CD4-positive, CD25-positive, alpha-beta regulatory T cell (primary cell): Measurements from ENCODE around the gene ZNF341. TPM values are rescaled to one million over a fixed set of nuclear protein-coding genes. Genes with fewer than 3 reads are reported as not detected.

Experiments
- ATAC-seq, 2 donors: fragments of 150-1000 bp; cut with Tn5 transposase; one replicate each; pipeline ENCODE4 v1.10.0; 2021; ENCODE audit warnings: low read depth in 2 of 2, moderate number of reproducible peaks in 2 of 2, moderate library complexity in 1 of 2
- DNase-seq, 3 donors: peaks; one replicate each; pipeline versions ENCODE4 v3.0.0 to v3.0.0-alpha.2; 2012 to 2022; ENCODE audit warnings: mixed read lengths in 1 of 3
- H3K27ac ChIP-seq: one replicate; pipeline ENCODE4 v1.7.0; 2013; ENCODE audit warnings: mild to moderate bottlenecking, low read length; ENCODE audit not compliant: insufficient read depth, poor library complexity, severe bottlenecking
- H3K27me3 ChIP-seq: one replicate; pipeline ENCODE4 v1.7.0; 2013; ENCODE audit warnings: low read length; ENCODE audit not compliant: control insufficient read depth, insufficient read depth
- H3K36me3 ChIP-seq: one replicate; pipeline ENCODE4 v1.7.0; 2013; ENCODE audit warnings: mild to moderate bottlenecking, low read length, moderate library complexity; ENCODE audit not compliant: control insufficient read depth, insufficient read depth
- H3K4me1 ChIP-seq: 2 replicates; pipeline ENCODE4 v1.7.0; 2013; ENCODE audit warnings: mild to moderate bottlenecking, low read length; ENCODE audit not compliant: insufficient read depth, control insufficient read depth, poor library complexity, severe bottlenecking
- H3K4me3 ChIP-seq: one replicate; pipeline ENCODE4 v1.7.0; 2013; ENCODE audit warnings: low read depth, mild to moderate bottlenecking, low read length, moderate library complexity
- H3K9me3 ChIP-seq, 2 experiments: 1 replicate in 1 of 2; 2 replicates in 1 of 2; pipeline ENCODE4 v1.7.0; 2013; ENCODE audit warnings: low read length in 2 of 2, mild to moderate bottlenecking in 1 of 2, moderate library complexity in 1 of 2; ENCODE audit not compliant: control insufficient read depth in 2 of 2
- H3K27ac Mint-ChIP-seq, 3 donors: one replicate each; pipeline ENCODE4 v1.8.0; 2020 to 2022; ENCODE audit warnings: mild to moderate bottlenecking in 3 of 3, mixed read lengths in 3 of 3, moderate library complexity in 2 of 3
- H3K27me3 Mint-ChIP-seq: one replicate; pipeline ENCODE4 v1.8.0; 2022; ENCODE audit warnings: mild to moderate bottlenecking, mixed read lengths
- H3K36me3 Mint-ChIP-seq: one replicate; pipeline ENCODE4 v1.8.0; 2020; ENCODE audit warnings: mixed read lengths
- H3K4me1 Mint-ChIP-seq, 4 donors: one replicate each; pipeline ENCODE4 v1.8.0; 2020 to 2022; ENCODE audit warnings: mixed read lengths in 4 of 4, mild to moderate bottlenecking in 1 of 4
- H3K4me3 Mint-ChIP-seq, 4 donors: one replicate each; pipeline ENCODE4 v1.8.0; 2020 to 2022; ENCODE audit warnings: mild to moderate bottlenecking in 4 of 4, mixed read lengths in 4 of 4, moderate library complexity in 3 of 4
- H3K9me3 Mint-ChIP-seq, 7 donors: one replicate each; pipeline ENCODE4 v1.8.0; 2020 to 2022; ENCODE audit warnings: mixed read lengths in 7 of 7, mild to moderate bottlenecking in 3 of 7, moderate library complexity in 2 of 7
- polyA plus RNA-seq, 4 donors: library from polyadenylated mRNA; unstranded; fragments of 300-500 nt; fragmentation: Illumina TruSeq; gene quantifications; one replicate each; pipeline ENCODE4 v1.2.3, GENCODE V29; 2021
- total RNA-seq: library from RNA; stranded (reverse); gene quantifications from one replicate; pipeline ENCODE4 v1.2.3, GENCODE V29; 2022

Gene ZNF341
- total and polyA plus RNA-seq, 5 donors from 2014 or later, result 0.89 to 4.6 (median 1.3) TPM

GRCh38 chr20:33793011-33793931 lies 61.5 kb downstream of the ZNF341 start:
- no peaks in the 10 kb centered on the region for H3K4me1 ChIP-seq
- no peak overlapping the region for H3K27ac ChIP-seq
- peak overlapping the region in 2 of 3 donors; percentile 44 to 51 for H3K27ac Mint-ChIP-seq
- H3K9me3 ChIP-seq, result no peaks in the 10 kb centered on the region
- no peak overlapping the region for H3K4me3 Mint-ChIP-seq
- H3K4me1 Mint-ChIP-seq, result peaks cover 0 to 4% (median 0%) of the 10 kb centered on the region in 4 donors
- H3K36me3 ChIP-seq, result no peaks in the 10 kb centered on the region
- H3K27me3 ChIP-seq, result no peaks in the 10 kb centered on the region
- no peaks in the 10 kb centered on the region for H3K9me3 Mint-ChIP-seq
- H3K27me3 Mint-ChIP-seq, result no peaks in the 10 kb centered on the region
- peak in 1 of 3 donors; percentile 32 for DNase-seq
- H3K4me3 ChIP-seq, result no peak overlapping the region
- ATAC-seq, result no peak
- H3K36me3 Mint-ChIP-seq, result peaks cover 20% of the 10 kb centered on the region

GRCh38 chr20:33796263-33796906 lies 64.6 kb downstream of the ZNF341 start:
- Mint-ChIP-seq H3K9me3 (no peaks in the 10 kb centered on the region), H3K36me3 (no peaks in the 10 kb centered on the region), H3K27me3 (no peaks in the 10 kb centered on the region), H3K27ac (no peak overlapping the region), H3K4me1 (peaks cover 0 to 4% (median 0%) of the 10 kb centered on the region in 4 donors), H3K4me3 (no peak overlapping the region)
- no peaks in the 10 kb centered on the region for H3K9me3 ChIP-seq
- no peaks in the 10 kb centered on the region for H3K27me3 ChIP-seq
- ATAC-seq (no peak), DNase-seq (no peak)
- no peaks in the 10 kb centered on the region for H3K36me3 ChIP-seq
- H3K27ac ChIP-seq, result no peak overlapping the region
- no peak overlapping the region for H3K4me3 ChIP-seq
- H3K4me1 ChIP-seq, result no peaks in the 10 kb centered on the region

- peaks cover 0 to 4% (median 0%) of the 10 kb centered on the region in 4 donors for H3K4me1 Mint-ChIP-seq
- no peaks in the 10 kb centered on the region for H3K27me3 ChIP-seq
- H3K4me3 ChIP-seq, result no peak overlapping the region
- DNase-seq (no peak), ATAC-seq (no peak)
- H3K4me1 ChIP-seq, result no peaks in the 10 kb centered on the region
- H3K9me3 ChIP-seq, result no peaks in the 10 kb centered on the region
- no peak overlapping the region for H3K4me3 Mint-ChIP-seq
- H3K36me3 ChIP-seq, result no peaks in the 10 kb centered on the region
- H3K27me3 Mint-ChIP-seq, result no peaks in the 10 kb centered on the region
- H3K9me3 Mint-ChIP-seq, result no peaks in the 10 kb centered on the region
- H3K27ac ChIP-seq, result no peak overlapping the region
- peak overlapping the region in 2 of 3 donors; percentile 16 to 42 for H3K27ac Mint-ChIP-seq
- no peaks in the 10 kb centered on the region for H3K36me3 Mint-ChIP-seq
Observed at GRCh38 chr20:33796907-33797544, 65.2 kb downstream of the ZNF341 start.

- H3K27ac Mint-ChIP-seq, result no peak overlapping the region
Observed at GRCh38 chr20:33798444-33798843, 66.6 kb downstream of the ZNF341 start.

GRCh38 chr20:33803921-33804337 lies 72.1 kb downstream of the ZNF341 start:
- H3K27me3 ChIP-seq, result no peaks in the 10 kb centered on the region
- H3K4me1 Mint-ChIP-seq, result no peaks in the 10 kb centered on the region
- H3K4me1 ChIP-seq, result no peaks in the 10 kb centered on the region
- DNase-seq, result no peak
- H3K27ac Mint-ChIP-seq, result no peak overlapping the region
- H3K4me3 Mint-ChIP-seq, result no peak overlapping the region
- no peak overlapping the region for H3K27ac ChIP-seq
- ATAC-seq, result no peak
- no peaks in the 10 kb centered on the region for H3K36me3 Mint-ChIP-seq
- H3K27me3 Mint-ChIP-seq, result peaks cover 17% of the 10 kb centered on the region
- H3K9me3 Mint-ChIP-seq, result no peaks in the 10 kb centered on the region
- H3K36me3 ChIP-seq, result no peaks in the 10 kb centered on the region
- H3K4me3 ChIP-seq, result no peak overlapping the region
- no peaks in the 10 kb centered on the region for H3K9me3 ChIP-seq

More at GRCh38 chr20:33798444-33798843, 66.6 kb downstream of the ZNF341 start:
- Histone ChIP-seq H3K9me3 (no peaks in the 10 kb centered on the region), H3K4me3 (no peak overlapping the region), H3K4me1 (no peaks in the 10 kb centered on the region), H3K27ac (no peak overlapping the region), H3K36me3 (no peaks in the 10 kb centered on the region), H3K27me3 (no peaks in the 10 kb centered on the region)
- no peaks in the 10 kb centered on the region for H3K9me3 Mint-ChIP-seq
- no peaks in the 10 kb centered on the region for H3K27me3 Mint-ChIP-seq
- no peaks in the 10 kb centered on the region for H3K36me3 Mint-ChIP-seq
- DNase-seq (no peak), ATAC-seq (no peak)
- no peaks in the 10 kb centered on the region for H3K4me1 Mint-ChIP-seq
- no peak overlapping the region for H3K4me3 Mint-ChIP-seq

- H3K27me3 ChIP-seq, result no peaks in the 10 kb centered on the region
- H3K36me3 ChIP-seq, result no peaks in the 10 kb centered on the region
- no peak overlapping the region for H3K27ac ChIP-seq
- Mint-ChIP-seq H3K36me3 (no peaks in the 10 kb centered on the region), H3K27ac (no peak overlapping the region), H3K4me3 (peak overlapping the region in 1 of 4 donors; percentile 85), H3K9me3 (no peaks in the 10 kb centered on the region), H3K4me1 (peaks cover 0 to 23% (median 16%) of the 10 kb centered on the region in 4 donors), H3K27me3 (peaks cover 17% of the 10 kb centered on the region)
- peaks cover 17% of the 10 kb centered on the region for H3K4me1 ChIP-seq
- H3K4me3 ChIP-seq, result no peak overlapping the region
- DNase-seq (no peak), ATAC-seq (no peak)
- no peaks in the 10 kb centered on the region for H3K9me3 ChIP-seq
Observed at GRCh38 chr20:33808388-33808787, 76.6 kb downstream of the ZNF341 start.

GRCh38 chr20:33810259-33810658 lies 78.5 kb downstream of the ZNF341 start:
- no peak overlapping the region for H3K27ac ChIP-seq
- DNase-seq (no peak), ATAC-seq (no peak)
- H3K9me3 Mint-ChIP-seq, result no peaks in the 10 kb centered on the region
- H3K9me3 ChIP-seq, result no peaks in the 10 kb centered on the region
- H3K27me3 ChIP-seq, result no peaks in the 10 kb centered on the region
- peaks cover 3 to 42% (median 31%) of the 10 kb centered on the region in 4 donors for H3K4me1 Mint-ChIP-seq
- no peak overlapping the region for H3K27ac Mint-ChIP-seq
- H3K4me3 ChIP-seq, result no peak overlapping the region
- H3K4me3 Mint-ChIP-seq, result no peak overlapping the region
- H3K36me3 Mint-ChIP-seq, result peaks cover 11% of the 10 kb centered on the region
- H3K36me3 ChIP-seq, result no peaks in the 10 kb centered on the region
- peaks cover 15% of the 10 kb centered on the region for H3K27me3 Mint-ChIP-seq
- peaks cover 32% of the 10 kb centered on the region for H3K4me1 ChIP-seq
